H1 (cell line): ENCODE data around the gene C2CD3. TPM values are rescaled to one million over a fixed set of nuclear protein-coding genes. Genes with fewer than 3 reads are reported as not detected.

ENCODE experiments used
- CTCF ChIA-PET: fragments of 300-600 bp; sonication (Branson Sonifier 250); formaldehyde crosslinking; loops from one replicate; lab custom pipeline; 2021; ENCODE audit not compliant: partially characterized antibody; lab: Charles Lee
- POLR2A ChIA-PET: fragments of 300-600 bp; sonication (Branson Sonifier 250); formaldehyde crosslinking; loops from one replicate; lab custom pipeline; 2021; ENCODE audit warnings: inconsistent platforms; ENCODE audit not compliant: partially characterized antibody; lab: Charles Lee
- DNase-seq, 2 experiments: peaks; one replicate each; pipeline versions ENCODE4 v3.0.0 to v3.0.0-alpha.2; 2010 to 2022; ENCODE audit warnings: low spot score in 2 of 2, low read depth in 1 of 2, mixed read lengths in 1 of 2
- FAIRE-seq: peaks from 2 replicates; lab custom pipeline; 2011; peaks lifted over from hg19 to GRCh38; lab: Jason Lieb, UNC
- H2AFZ ChIP-seq: 2 replicates; pipeline ENCODE4 v1.8.1; 2012; ENCODE audit warnings: low read length, inconsistent platforms
- H2AK5ac ChIP-seq: 2 replicates; pipeline ENCODE4 v1.6.1; 2013; ENCODE audit warnings: low read depth, low read length
- H2BK120ac ChIP-seq: replicated peaks from 2 replicates; pipeline ENCODE3; 2013; ENCODE audit warnings: low read depth, low read length, inconsistent platforms
- H2BK12ac ChIP-seq: 2 replicates; pipeline ENCODE4 v1.6.1; 2013; ENCODE audit warnings: low read depth, low read length
- H2BK15ac ChIP-seq: 2 replicates; pipeline ENCODE4 v1.6.1; 2013; ENCODE audit warnings: low read length
- H2BK20ac ChIP-seq: 2 replicates; pipeline ENCODE4 v1.6.1; 2013; ENCODE audit warnings: low read length
- H2BK5ac ChIP-seq: 2 replicates; pipeline ENCODE4 v1.6.1; 2013; ENCODE audit warnings: low read depth, low read length
- H3K14ac ChIP-seq: 2 replicates; pipeline ENCODE4 v1.6.1; 2013; ENCODE audit warnings: inconsistent platforms; ENCODE audit not compliant: insufficient read length
- H3K18ac ChIP-seq: 2 replicates; pipeline ENCODE4 v1.6.1; 2013; ENCODE audit warnings: low read length; ENCODE audit errors: extremely low read depth
- H3K23ac ChIP-seq: 2 replicates; pipeline ENCODE4 v1.6.1; 2013; ENCODE audit warnings: inconsistent platforms; ENCODE audit not compliant: insufficient read length
- H3K23me2 ChIP-seq: 2 replicates; pipeline ENCODE4 v1.6.1; 2013; ENCODE audit warnings: low read depth, low read length
- H3K27ac ChIP-seq: 2 replicates; pipeline ENCODE4 v1.6.1; 2011; ENCODE audit warnings: low read depth, low read length, inconsistent platforms
- H3K27me3 ChIP-seq, 4 experiments: replicated peaks in 1 of 4; 1 replicate in 1 of 4; 2 replicates in 3 of 4; pipeline versions ENCODE4 v1.6.1 to v1.8.1; 2011 to 2013; ENCODE audit warnings: low read length in 3 of 4, mild to moderate bottlenecking in 3 of 4, inconsistent platforms in 2 of 4, mixed read lengths in 2 of 4, moderate library complexity in 1 of 4; ENCODE audit not compliant: control insufficient read depth in 3 of 4, insufficient read depth in 3 of 4; ENCODE audit errors: extremely low read depth in 1 of 4
- H3K36me3 ChIP-seq, 4 experiments: 2 replicates each; pipeline versions ENCODE4 v1.6.1 to v1.8.1; 2011 to 2013; ENCODE audit warnings: mild to moderate bottlenecking in 4 of 4, low read length in 3 of 4, moderate library complexity in 2 of 4, control low read depth in 1 of 4, inconsistent platforms in 1 of 4; ENCODE audit not compliant: insufficient read depth in 4 of 4, control insufficient read depth in 2 of 4
- H3K4ac ChIP-seq: replicated peaks from 2 replicates; pipeline ENCODE3; 2013; ENCODE audit warnings: low read length, low read depth, mixed read lengths, inconsistent platforms; ENCODE audit not compliant: insufficient read length
- H3K4me1 ChIP-seq, 4 experiments: replicated peaks in 1 of 4; 1 replicate in 1 of 4; 2 replicates in 3 of 4; pipeline versions ENCODE4 v1.6.1 to v1.8.1; 2011 to 2013; ENCODE audit warnings: low read length in 3 of 4, inconsistent platforms in 2 of 4, mixed read lengths in 1 of 4; ENCODE audit not compliant: insufficient read depth in 4 of 4, control insufficient read depth in 3 of 4
- H3K4me2 ChIP-seq, 2 experiments: 2 replicates each; pipeline versions ENCODE4 v1.6.1 to v1.8.1; 2011 to 2013; ENCODE audit warnings: low read depth in 2 of 2, low read length in 2 of 2, control low read depth in 1 of 2, inconsistent platforms in 1 of 2, mild to moderate bottlenecking in 1 of 2; ENCODE audit not compliant: insufficient read depth in 1 of 2
- H3K4me3 ChIP-seq, 4 experiments: fragments of 200-600, 300-600 bp in 1 of 4; sonication (generic), shearing (Covaris generic), sonication (Bioruptor Twin) in 1 of 4; 2 replicates each; pipeline versions ENCODE4 v1.5.1 to v1.8.1; 2011 to 2016; ENCODE audit warnings: low read length in 4 of 4, low read depth in 3 of 4, control low read depth in 2 of 4, inconsistent platforms in 2 of 4, mild to moderate bottlenecking in 2 of 4, mixed read lengths in 1 of 4, moderate library complexity in 1 of 4; ENCODE audit not compliant: insufficient read depth in 2 of 4; ENCODE audit errors: extremely low read depth in 1 of 4
- H3K56ac ChIP-seq: replicated peaks from 2 replicates; pipeline ENCODE3; 2013; ENCODE audit warnings: low read depth, mild to moderate bottlenecking, mixed read lengths, low read length, inconsistent platforms; ENCODE audit not compliant: insufficient read length
- H3K79me1 ChIP-seq: 2 replicates; pipeline ENCODE4 v1.6.1; 2013; ENCODE audit warnings: low read depth, low read length, control low read depth
- H3K79me2 ChIP-seq, 2 experiments: 2 replicates each; pipeline versions ENCODE4 v1.6.1 to v1.8.1; 2012 to 2013; ENCODE audit warnings: low read length in 2 of 2, mild to moderate bottlenecking in 2 of 2, inconsistent platforms in 1 of 2; ENCODE audit not compliant: insufficient read depth in 2 of 2, control insufficient read depth in 1 of 2
- H3K9ac ChIP-seq, 4 experiments: replicated peaks in 1 of 4; 1 replicate in 1 of 4; 2 replicates in 3 of 4; pipeline versions ENCODE4 v1.6.1 to v1.8.1; 2011 to 2013; ENCODE audit warnings: low read depth in 3 of 4, low read length in 3 of 4, control low read depth in 2 of 4, mild to moderate bottlenecking in 2 of 4, moderate library complexity in 2 of 4, inconsistent platforms in 1 of 4; ENCODE audit errors: extremely low read depth in 1 of 4
- H3K9me3 ChIP-seq, 2 experiments: 2 replicates each; pipeline versions ENCODE4 v1.6.1 to v1.8.1; 2012 to 2013; ENCODE audit warnings: mild to moderate bottlenecking in 2 of 2, moderate library complexity in 2 of 2, control low read depth in 1 of 2, inconsistent platforms in 1 of 2, low read depth in 1 of 2, low read length in 1 of 2, mixed read lengths in 1 of 2; ENCODE audit not compliant: insufficient read depth in 2 of 2
- H4K20me1 ChIP-seq, 2 experiments: replicated peaks in 1 of 2; 2 replicates each; pipeline versions ENCODE3 to v1.8.1; 2011 to 2013; ENCODE audit warnings: inconsistent platforms in 2 of 2, low read length in 2 of 2, mild to moderate bottlenecking in 1 of 2; ENCODE audit not compliant: insufficient read depth in 2 of 2, control insufficient read depth in 1 of 2
- H4K5ac ChIP-seq: 2 replicates; pipeline ENCODE4 v1.6.1; 2013; ENCODE audit warnings: low read length, low read depth, mixed read lengths, inconsistent platforms; ENCODE audit not compliant: insufficient read length
- H4K8ac ChIP-seq: 2 replicates; pipeline ENCODE4 v1.8.0; 2013; ENCODE audit warnings: mild to moderate bottlenecking, moderate library complexity, low read length, inconsistent platforms; ENCODE audit not compliant: insufficient read depth; ENCODE audit errors: extremely low read depth
- H4K91ac ChIP-seq: replicated peaks from 2 replicates; pipeline ENCODE3; 2013; ENCODE audit warnings: low read length, mixed read lengths, inconsistent platforms; ENCODE audit not compliant: insufficient read length
- ASH2L ChIP-seq: fragments of 200-600, 300-600 bp; sonication (generic); IDR thresholded peaks from one replicate; pipeline ENCODE4 v1.7.1; 2017; ENCODE audit warnings: low read length
- CBX8 ChIP-seq: fragments of 300-800, 300-1000 bp; sonication (generic); IDR thresholded peaks from 2 replicates; pipeline ENCODE4 v1.7.1; 2016; ENCODE audit warnings: low read depth, low read length, borderline replicate concordance
- EP300 ChIP-seq, 2 experiments: IDR thresholded peaks; 1 replicate in 1 of 2; 2 replicates in 1 of 2; pipeline ENCODE4 v1.6.1; 2011 to 2012; ENCODE audit warnings: low read depth in 2 of 2, low read length in 2 of 2, mild to moderate bottlenecking in 2 of 2, borderline replicate concordance in 1 of 2, inconsistent platforms in 1 of 2, moderate library complexity in 1 of 2
- NRF1 ChIP-seq: IDR thresholded peaks from 2 replicates; pipeline ENCODE4 v1.6.1; 2011; ENCODE audit warnings: mild to moderate bottlenecking, low read depth, low read length, improper control_type of control experiment
- RNF2 ChIP-seq: fragments of 200-900, 300-1000 bp; sonication (generic); IDR thresholded peaks from 2 replicates; pipeline ENCODE4 v1.7.1; 2016; ENCODE audit warnings: borderline replicate concordance, low read depth, mild to moderate bottlenecking, antibody characterized with exemption, low read length; ENCODE audit not compliant: poor library complexity, severe bottlenecking; ENCODE audit errors: missing control alignments
- SRF ChIP-seq: IDR thresholded peaks from 2 replicates; pipeline ENCODE4 v1.6.1; 2011; ENCODE audit warnings: mild to moderate bottlenecking, low read depth, low read length, moderate library complexity
- TBP ChIP-seq: IDR thresholded peaks from 2 replicates; pipeline ENCODE4 v1.6.1; 2011; ENCODE audit warnings: low read depth, low read length, improper control_type of control experiment
- WGBS, 2 experiments: shearing (Covaris generic) in 1 of 2; methylation state at CpG; one replicate each; pipeline versions ENCODE4 v1.1.6 to v1.1.7; 2013 to 2015; ENCODE audit warnings: low lambda C conversion rate in 2 of 2, mixed read lengths in 2 of 2, inconsistent platforms in 1 of 2, low coverage in 1 of 2, missing lambda C conversion rate in 1 of 2; ENCODE audit not compliant: insufficient replicate concordance in 2 of 2, insufficient coverage in 1 of 2, insufficient read length in 1 of 2; ENCODE audit errors: extremely low coverage in 1 of 2, missing lambda C conversion rate in 1 of 2; 5-methylcytosine and 5-hydroxymethylcytosine counted together
- polyA plus RNA-seq, 7 experiments: library from polyadenylated mRNA; depleted of rRNA in 3 of 7; stranded (reverse) in 5 of 7; unstranded in 2 of 7; fragments of >200 nt in 5 of 7; fragments of 200-250 nt in 2 of 7; gene quantifications; 1 replicate in 5 of 7; 2 replicates in 1 of 7; 4 replicates in 1 of 7; pipeline versions ENCODE4 v1.2.1 to v1.2.3, GENCODE V29; 2011 to 2013; ENCODE audit warnings: missing spikeins in 2 of 7, mixed read lengths in 2 of 7
- total RNA-seq: library from RNA; stranded (reverse); fragmentation: NEBNext Ultra II Directional; extraction: Animal tissue kit (Norgen Biotek cat#: 25700); gene quantifications from 2 replicates; pipeline ENCODE4 v1.2.1, GENCODE V29; 2021

Gene C2CD3
- total and polyA plus RNA-seq, 2 of the 8 experiments (the other 6 are each of a cell fraction or from before 2014, with no cell fraction given) = 11.0 to 29.1 TPM

DNA sequence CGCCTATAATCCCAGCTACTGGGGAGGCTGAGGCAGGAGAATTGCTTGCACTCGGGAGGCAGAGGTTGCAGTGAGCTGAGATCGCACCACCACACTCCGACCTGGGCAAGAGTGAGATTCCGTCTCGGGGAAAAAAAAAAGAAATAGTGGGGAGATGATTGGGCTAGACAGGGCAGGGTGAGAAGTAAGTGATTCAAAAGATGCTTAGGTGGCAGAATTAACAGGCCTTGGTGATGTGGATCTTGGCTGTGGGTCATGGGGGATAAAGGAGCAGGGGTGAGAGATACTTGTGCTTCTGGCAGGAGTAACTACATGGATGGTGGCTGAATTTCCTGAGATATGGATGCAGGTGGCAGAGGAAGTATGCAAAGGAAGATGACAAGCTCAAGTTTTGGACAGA is 148.8 kb downstream of the C2CD3 start:
- TF ChIP-seq NRF1 = no peak
- TF ChIP-seq TBP = no peak
- no peak for TF ChIP-seq SRF
- no peak for TF ChIP-seq ASH2L
- TF ChIP-seq RNF2 = no peak
- no peak for TF ChIP-seq EP300 (IDR thresholded peaks at IDR 0.05; ENCODE audit: borderline replicate concordance in 1 of 2, low read depth in 2 of 2, low read length in 2 of 2)
- TF ChIP-seq CBX8 = no peak
- TF ChIP-seq, all 59 proteins: peak for 0
- WGBS, 2 experiments = 84% methylated on average over 6 of the region's 6 CpGs; no CpG with 5 or more reads in 1 of the 2 experiments
- FAIRE-seq = no peak

More for the DNA sequence above, 148.8 kb downstream of the C2CD3 start:
- DNase-seq = no peak
- Histone ChIP-seq H2AK5ac (no peak overlapping the region), H3K18ac (no peak overlapping the region), H4K20me1 (no peaks in the 10 kb centered on the region), H3K79me2 (no peaks in the 10 kb centered on the region), H3K14ac (no peak overlapping the region), H2BK20ac (no peak overlapping the region), H3K4me1 (no peaks in the 10 kb centered on the region), H3K4ac (no peak overlapping the region), H3K9ac (peak overlapping the region in 1 of 4 experiments; percentile 0; a peak in 1 of 7 replicates), H2BK120ac (no peak overlapping the region), H2BK12ac (no peak overlapping the region), H3K4me2 (no peak overlapping the region), H2BK15ac (no peak overlapping the region), H2BK5ac (no peak overlapping the region), H2AFZ (no peak overlapping the region), H3K79me1 (no peaks in the 10 kb centered on the region), H3K56ac (no peak overlapping the region), H3K9me3 (no peaks in the 10 kb centered on the region), H3K23ac (no peak overlapping the region), H4K91ac (no peak overlapping the region), H3K36me3 (peaks cover 0 to 7% (median 0%) of the 10 kb centered on the region in 4 experiments; a peak in 2 of 8 replicates), H3K27ac (no peak overlapping the region), H4K8ac (no peak overlapping the region), H3K23me2 (no peaks in the 10 kb centered on the region), H4K5ac (no peak overlapping the region), H3K27me3 (no peaks in the 10 kb centered on the region), H3K4me3 (no peak overlapping the region)
- ChIA-PET CTCF (interaction anchor here (1.3 kb wide), 1 partner anchor 61 kb away, joined by 3 read pairs; no protein-coding TSS in a partner anchor), POLR2A (no interaction called here)
